ENCODE data around the gene XRN2.

GRCh38 chr20:21273755-21274386, 29.3 kb upstream of the XRN2 start:
- TF ChIP-seq CTCF (IDR thresholded peaks at IDR 0.05; ENCODE audit: poor library complexity, severe bottlenecking) (no peak), POLR2AphosphoS5 (IDR thresholded peaks at IDR 0.05) (no peak), RAD21 (conservative IDR thresholded peaks at IDR 0.05) (no peak), EZH2 (IDR thresholded peaks at IDR 0.05; ENCODE audit: borderline replicate concordance, insufficient read depth, low read length, poor library complexity, severe bottlenecking) (no peak), EP300 (conservative IDR thresholded peaks at IDR 0.05; ENCODE audit: poor library complexity, severe bottlenecking) (no peak), MXI1 (conservative IDR thresholded peaks at IDR 0.05; ENCODE audit: poor library complexity, severe bottlenecking) (no peak), REST (IDR thresholded peaks at IDR 0.05; ENCODE audit: borderline replicate concordance) (no peak)

All from neural cell (in vitro differentiated cells).